ENCODE measurements around the gene KRTAP20-4. TPM values are rescaled to one million over a fixed set of nuclear protein-coding genes. Genes with fewer than 3 reads are reported as not detected.

The KRTAP20-4 gene
- total RNA-seq, 5 donors from 2014 or later (not counting 1 experiment from before 2014, with no cell fraction given): not detected

Other genes starting within 250 kb of the KRTAP20-4 start
- gene KRTAP13-2, start 248.4 kb upstream of the KRTAP20-4 start, total RNA-seq: not detected
- gene KRTAP13-1, start 224.6 kb upstream of the KRTAP20-4 start, total RNA-seq: not detected
- not detected for gene KRTAP13-3, start 194.7 kb upstream of the KRTAP20-4 start, total RNA-seq
- gene KRTAP13-4, start 190.4 kb upstream of the KRTAP20-4 start, total RNA-seq: not detected
- not detected for gene KRTAP15-1, start 180.4 kb upstream of the KRTAP20-4 start, total RNA-seq
- not detected for gene KRTAP19-1, start 140.3 kb upstream of the KRTAP20-4 start, total RNA-seq
- not detected for gene KRTAP19-2, start 133.2 kb upstream of the KRTAP20-4 start, total RNA-seq
- gene KRTAP19-3, start 128.6 kb upstream of the KRTAP20-4 start, total RNA-seq: not detected
- gene KRTAP19-4, start 123.5 kb upstream of the KRTAP20-4 start, total RNA-seq: not detected
- not detected for gene KRTAP19-5, start 118.5 kb upstream of the KRTAP20-4 start, total RNA-seq
- not detected for gene KRTAP19-6, start 78.8 kb upstream of the KRTAP20-4 start, total RNA-seq
- gene KRTAP19-7, start 59.3 kb upstream of the KRTAP20-4 start, total RNA-seq: not detected
- gene KRTAP22-2, start 30.2 kb upstream of the KRTAP20-4 start, total RNA-seq: not detected
- gene KRTAP6-3, start 28.2 kb upstream of the KRTAP20-4 start, total RNA-seq: not detected
- not detected for gene KRTAP6-2, start 21.7 kb upstream of the KRTAP20-4 start, total RNA-seq
- not detected for gene KRTAP22-1, start 19.5 kb upstream of the KRTAP20-4 start, total RNA-seq
- gene KRTAP6-1, start 6.7 kb upstream of the KRTAP20-4 start, total RNA-seq: not detected
- not detected for gene KRTAP20-1, start 4.2 kb upstream of the KRTAP20-4 start, total RNA-seq
- not detected for gene KRTAP20-2, start 14.6 kb downstream of the KRTAP20-4 start, total RNA-seq
- gene KRTAP20-3, start 22.2 kb downstream of the KRTAP20-4 start, total RNA-seq: not detected
- not detected for gene KRTAP21-3, start 98.2 kb downstream of the KRTAP20-4 start, total RNA-seq
- not detected for gene KRTAP21-2, start 126.6 kb downstream of the KRTAP20-4 start, total RNA-seq
- gene KRTAP21-1, start 134.8 kb downstream of the KRTAP20-4 start, total RNA-seq: not detected
- not detected for gene KRTAP8-1, start 192.6 kb downstream of the KRTAP20-4 start, total RNA-seq
- gene KRTAP7-1, start 209.1 kb downstream of the KRTAP20-4 start, total RNA-seq: not detected

Measured in T-cell (primary cell).